ENCODE measurements around the gene IFITM5.

IFITM5 gene

GRCh38 chr11:284105-285020 is 15.0 kb downstream of the IFITM5 start:
- H3K27ac ChIP-seq, result no peak overlapping the region
- TF ChIP-seq CTCF (IDR thresholded peaks at IDR 0.05; ENCODE audit: low read depth, low read length, missing control alignments), result no peak
- in situ Hi-C loops (cut with HindIII; ENCODE audit: low pct_ligation_motif_present, low sequenced_read_pairs), result no loop called here
- no peaks in the 10 kb centered on the region for H3K36me3 ChIP-seq (replicated peaks)
- H3K27me3 ChIP-seq (replicated peaks), result peaks cover 39% of the 10 kb centered on the region
- H3K4me3 ChIP-seq (ENCODE audit: low read depth, low read length), result no peak overlapping the region
- no peak for DNase-seq

GRCh38 chr11:283405-284104 is 15.8 kb downstream of the IFITM5 start:
- Histone ChIP-seq H3K27ac (no peak overlapping the region), H3K27me3 (replicated peaks) (peaks cover 47% of the 10 kb centered on the region), H3K4me3 (ENCODE audit: low read depth, low read length) (no peak overlapping the region), H3K36me3 (replicated peaks) (no peaks in the 10 kb centered on the region)
- no peak for TF ChIP-seq CTCF (IDR thresholded peaks at IDR 0.05; ENCODE audit: low read depth, low read length, missing control alignments)
- DNase-seq, result no peak
- in situ Hi-C loops (cut with HindIII; ENCODE audit: low pct_ligation_motif_present, low sequenced_read_pairs), result no loop called here

GRCh38 chr11:282630-283360 is 16.5 kb downstream of the IFITM5 start:
- no peak overlapping the region for H3K27ac ChIP-seq
- no peak for TF ChIP-seq CTCF (IDR thresholded peaks at IDR 0.05; ENCODE audit: low read depth, low read length, missing control alignments)
- DNase-seq, result no peak
- H3K4me3 ChIP-seq (ENCODE audit: low read depth, low read length), result no peak overlapping the region
- in situ Hi-C loops (cut with HindIII; ENCODE audit: low pct_ligation_motif_present, low sequenced_read_pairs), result no loop called here
- H3K27me3 ChIP-seq (replicated peaks), result peaks cover 51% of the 10 kb centered on the region
- no peaks in the 10 kb centered on the region for H3K36me3 ChIP-seq (replicated peaks)

GRCh38 chr11:282171-282570 is 17.2 kb downstream of the IFITM5 start:
- Histone ChIP-seq H3K27me3 (replicated peaks) (peaks cover 52% of the 10 kb centered on the region), H3K36me3 (replicated peaks) (no peaks in the 10 kb centered on the region), H3K27ac (no peak overlapping the region), H3K4me3 (ENCODE audit: low read depth, low read length) (no peak overlapping the region)
- no peak for DNase-seq
- TF ChIP-seq CTCF (IDR thresholded peaks at IDR 0.05; ENCODE audit: low read depth, low read length, missing control alignments), result no peak
- in situ Hi-C loops (cut with HindIII; ENCODE audit: low pct_ligation_motif_present, low sequenced_read_pairs), result no loop called here

- DNase-seq, result no peak
- no peak for TF ChIP-seq CTCF (IDR thresholded peaks at IDR 0.05; ENCODE audit: low read depth, low read length, missing control alignments)
- H3K36me3 ChIP-seq (replicated peaks), result no peaks in the 10 kb centered on the region
- no peak overlapping the region for H3K27ac ChIP-seq
- no peak overlapping the region for H3K4me3 ChIP-seq (ENCODE audit: low read depth, low read length)
- in situ Hi-C loops (cut with HindIII; ENCODE audit: low pct_ligation_motif_present, low sequenced_read_pairs), result no loop called here
- H3K27me3 ChIP-seq (replicated peaks), result peaks cover 54% of the 10 kb centered on the region
Measured at GRCh38 chr11:281486-282161, 17.7 kb downstream of the IFITM5 start.
